Cardiac septum (tissue), 1 donor: ENCODE measurements around the gene PLSCR3. TPM values are rescaled to one million over a fixed set of nuclear protein-coding genes. Genes with fewer than 3 reads are reported as not detected.

Experiments
- DNase-seq: peaks from one replicate; pipeline ENCODE4 v3.0.0-alpha.2; 2020; ENCODE audit warnings: low spot score
- intact Hi-C: fragments of 100-400 bp; cut with DNase I; formaldehyde crosslinking; loops from one replicate; pipeline ENCODE4 v1.14.0; 2022
- long read RNA-seq: library from polyadenylated mRNA; unstranded; transcript quantifications from one replicate; pipeline ENCODE4 v2.0.0, GENCODE V29; 2021
- total RNA-seq: library from RNA; stranded (reverse); fragmentation: NEBNext Ultra II Directional; extraction: Animal tissue kit (Norgen Biotek cat#: 25700); gene quantifications from one replicate; pipeline ENCODE4 v1.2.1, GENCODE V29; 2021
- donor health status: DM: no; HTN: no; CAD: no.

The PLSCR3 gene
- 16.8 TPM for total RNA-seq
- long read RNA-seq, transcript PLSCR3-202 (8 exons, 2,067 nt) = major isoform, 9 of 26 reads
- long read RNA-seq, partial matches to known transcripts = 1 of 26 reads
- long read RNA-seq, other reads (novel, unspliced or antisense) = 9 of 26 reads

DNA sequence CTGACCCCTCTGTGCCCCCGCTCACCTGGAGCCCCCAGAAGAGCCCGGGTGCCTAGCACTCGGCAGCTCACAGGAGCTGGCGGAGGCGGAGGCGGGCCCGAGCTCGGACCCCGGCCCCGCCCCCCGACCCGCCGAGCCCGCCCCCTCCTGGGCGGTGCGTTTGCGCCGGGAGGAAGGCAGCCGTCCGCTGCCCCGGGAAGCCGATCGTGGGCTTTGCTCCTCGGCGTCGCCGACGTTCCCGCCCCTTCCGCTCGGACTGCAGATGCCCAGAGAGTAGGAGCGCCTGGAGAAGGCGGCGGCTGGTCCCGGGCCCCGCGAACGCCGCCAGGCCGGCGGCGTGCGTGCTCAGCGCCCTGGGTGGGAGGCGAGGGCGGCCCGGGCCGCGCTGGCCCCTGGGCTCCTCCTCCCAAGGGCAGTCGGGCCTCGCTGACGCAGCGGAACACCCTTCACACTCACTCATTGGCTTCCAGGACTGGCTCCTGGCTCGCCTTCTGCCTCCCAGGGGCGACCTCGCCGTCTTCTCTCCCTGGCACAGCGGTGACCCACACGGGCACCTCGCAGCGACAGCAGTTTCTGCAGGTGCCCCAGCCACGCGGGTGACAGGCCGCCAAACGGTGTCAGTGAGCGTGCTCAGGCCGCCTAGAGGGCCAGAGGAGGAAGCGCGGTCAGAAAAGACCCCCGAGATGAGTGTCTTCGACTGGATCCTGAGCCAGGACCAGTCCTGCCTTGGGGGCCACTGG lies at the start of gene PLSCR3:
Gene PLSCR3, minus strand, starts transcription at position 74 of the 740 bp plus-strand sequence. CDS start 415 bp downstream, outside the sequence.
- intact Hi-C loops = no loop called here
- DNase-seq = peak; percentile 95

GRCh38 chr17:7443499-7444485 lies 49.5 kb upstream of the PLSCR3 start:
- intact Hi-C loops = no loop called here
- DNase-seq = no peak

DNA sequence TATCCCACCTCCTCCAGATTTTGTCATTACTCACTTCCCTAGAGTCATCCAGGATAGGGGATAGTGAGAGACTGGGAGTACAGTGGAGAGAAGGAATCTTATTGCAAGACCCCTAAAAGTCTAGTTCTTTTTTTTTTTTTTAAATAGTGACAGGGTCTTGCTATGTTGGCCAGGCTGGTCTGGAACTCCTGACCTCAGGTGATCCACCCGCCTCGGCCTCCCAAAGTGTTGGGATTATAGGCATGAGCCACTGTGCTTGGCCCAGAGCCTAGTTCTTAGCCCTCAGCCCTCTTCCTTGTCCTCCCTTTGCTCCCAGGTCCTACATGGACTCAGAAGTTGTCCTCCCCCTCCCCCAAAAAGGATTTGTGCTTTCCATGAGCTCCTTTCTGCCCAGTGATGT lies 47.8 kb upstream of the PLSCR3 start:
- intact Hi-C loops = no loop called here
- no peak for DNase-seq

DNA sequence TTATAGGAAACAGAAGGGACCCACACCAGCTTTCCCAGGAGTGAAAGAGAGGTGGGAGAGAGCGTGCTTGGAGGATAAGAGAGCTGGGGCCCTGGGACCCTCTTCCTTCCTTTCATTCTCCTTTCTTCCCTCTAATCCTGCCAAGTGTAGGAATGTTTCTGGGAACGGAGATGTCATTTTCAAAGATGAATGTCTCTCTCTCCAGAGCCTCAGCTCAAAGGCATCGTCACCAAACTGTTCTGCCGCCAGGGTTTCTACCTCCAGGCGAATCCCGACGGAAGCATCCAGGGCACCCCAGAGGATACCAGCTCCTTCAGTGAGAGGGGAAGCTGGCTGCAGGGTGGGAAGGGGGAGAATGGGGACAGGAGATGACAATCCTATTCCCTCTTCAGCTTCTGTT lies 46.9 kb upstream of the PLSCR3 start:
- DNase-seq = no peak
- intact Hi-C loops = no loop called here

DNA sequence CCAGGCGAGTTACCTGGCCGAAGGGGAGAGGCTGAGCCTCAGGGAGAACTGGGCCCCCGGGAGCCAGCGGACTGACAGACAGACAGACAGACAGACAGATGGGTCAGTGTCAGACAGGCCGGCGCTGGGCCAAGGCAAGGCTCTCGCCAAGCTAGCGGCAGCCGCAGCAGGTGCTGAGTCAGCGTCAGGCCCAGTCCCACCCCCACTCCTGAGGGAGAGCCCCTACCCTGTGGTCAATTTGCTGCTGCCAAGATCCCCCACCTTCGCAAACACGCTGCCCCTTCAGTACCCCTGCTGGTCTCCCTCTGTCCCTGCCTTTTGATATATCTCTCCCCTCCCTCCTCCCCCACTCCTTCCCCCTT lies 46.5 kb upstream of the PLSCR3 start:
- intact Hi-C loops = no loop called here
- no peak for DNase-seq

DNA sequence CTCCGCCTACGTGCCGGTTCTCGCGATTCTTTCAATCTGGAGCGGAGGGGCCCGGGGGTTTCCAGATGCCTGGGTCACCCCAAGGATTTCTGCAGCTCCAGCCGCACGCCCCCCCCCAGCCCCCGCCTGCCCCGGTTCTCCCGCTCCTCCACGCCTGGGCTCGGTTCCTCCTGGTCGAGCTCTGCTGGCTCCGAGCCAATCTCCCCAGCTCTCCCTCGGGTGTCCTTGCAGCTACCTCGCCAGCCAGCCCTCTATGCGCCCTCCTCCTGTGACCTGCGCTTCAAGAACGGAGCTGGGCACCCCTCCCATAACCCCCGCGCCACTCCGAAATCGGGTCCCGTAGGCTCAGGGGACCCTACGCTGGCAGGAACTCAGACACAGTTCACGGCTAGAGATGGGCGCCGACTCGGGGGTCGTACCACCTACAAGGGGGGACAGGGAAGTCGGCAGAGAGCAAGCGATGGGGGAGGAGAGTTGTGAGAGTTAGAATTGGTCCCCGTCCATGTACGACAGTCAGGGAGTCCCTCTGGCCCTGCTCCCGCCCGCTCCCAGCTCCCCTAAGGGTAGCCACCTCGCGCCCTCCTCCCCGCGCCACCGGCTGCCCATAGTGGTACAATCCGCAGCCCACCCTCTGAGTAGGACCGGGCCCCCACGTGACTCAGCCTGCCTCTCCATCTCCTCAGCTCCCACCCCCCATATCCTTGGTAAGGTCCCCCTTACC lies 45.9 kb upstream of the PLSCR3 start:
- intact Hi-C loops = no loop called here
- no peak for DNase-seq

GRCh38 chr17:7439462-7440112 lies 45.3 kb upstream of the PLSCR3 start, which contains the start of gene FGF11:
TSS of gene FGF11 (plus strand) at chr17:7439512. CDS start at chr17:7439621, 109 bp downstream.
- no peak for DNase-seq
- intact Hi-C loops = loop anchor here (2.0 kb wide), 3 partner anchors 37 to 121 kb away; partner anchors contain the start of genes POLR2A and SENP3

DNA sequence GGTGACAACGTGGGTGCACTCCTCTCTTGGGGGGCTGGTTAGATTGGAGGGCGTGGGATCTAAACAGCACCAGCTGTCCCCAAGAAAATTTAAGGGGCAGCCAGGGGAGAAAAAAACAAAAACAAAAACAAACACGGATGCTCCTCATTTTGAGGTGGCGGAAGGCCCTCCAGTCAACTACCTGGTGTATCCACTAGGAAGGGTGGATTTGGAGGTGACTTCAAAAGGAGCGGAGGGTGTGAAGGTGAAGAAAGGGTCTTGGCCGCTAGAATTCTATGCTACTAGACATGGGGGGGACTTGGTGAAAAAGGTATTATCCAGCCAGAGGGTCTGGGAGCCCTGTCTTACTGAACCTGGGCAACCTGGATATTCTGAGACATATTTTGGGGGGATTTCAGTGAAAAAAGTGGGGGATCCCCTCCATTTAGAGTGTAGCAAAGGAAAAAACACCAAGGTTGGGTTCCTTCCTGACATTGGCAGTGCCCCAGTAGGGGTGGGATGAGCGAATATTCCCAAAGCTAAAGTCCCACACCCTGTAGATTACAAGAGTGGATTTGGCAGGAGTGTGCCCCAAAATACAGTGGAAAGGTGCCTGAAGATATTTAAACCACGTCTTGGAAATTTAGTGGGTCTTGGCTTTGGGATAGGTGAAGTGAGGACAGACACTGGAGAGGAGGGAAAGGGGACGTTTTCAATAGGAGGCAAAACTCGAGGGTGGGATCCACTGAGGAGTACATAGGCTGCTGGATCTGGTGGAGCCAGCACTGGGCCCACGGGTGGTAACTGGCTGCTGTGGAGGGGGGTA lies 44.5 kb upstream of the PLSCR3 start:
- no peak for DNase-seq
- intact Hi-C loops = loop anchor here (2.0 kb wide), 3 partner anchors 38 to 122 kb away; partner anchors contain the start of genes POLR2A and SENP3

DNA sequence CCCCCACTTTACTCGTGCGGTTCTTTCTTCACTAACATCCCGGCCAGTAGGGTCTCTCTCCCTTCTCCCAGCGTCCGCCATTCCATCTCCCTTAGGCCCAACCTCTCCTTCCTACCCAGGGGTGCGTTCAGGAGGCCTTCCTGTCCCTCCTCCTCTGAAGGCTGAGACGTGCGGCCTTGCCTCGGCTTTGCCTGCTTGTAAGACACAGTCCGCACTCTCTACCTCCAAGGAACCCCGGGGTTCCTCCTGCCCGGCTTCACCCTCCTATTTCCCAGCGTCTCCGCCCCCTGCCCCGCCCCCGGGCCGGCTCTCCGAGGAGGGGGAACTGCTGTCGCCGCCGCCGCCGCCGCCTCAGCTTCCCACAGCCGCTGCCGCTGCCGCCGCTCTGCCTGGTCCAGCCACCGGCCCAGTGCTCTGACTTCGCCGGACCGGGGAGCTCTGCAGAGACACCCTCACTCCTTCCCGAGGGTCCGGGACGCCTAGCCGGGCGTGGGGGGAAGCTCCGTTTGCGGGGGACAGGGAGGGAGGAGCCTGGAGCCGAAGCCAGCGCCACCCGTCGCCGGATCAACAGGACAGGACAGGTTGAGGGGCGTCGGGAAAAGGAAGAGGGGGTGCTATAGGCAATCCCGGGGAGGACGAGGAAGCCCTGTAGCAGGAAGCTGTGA lies 43.8 kb upstream of the PLSCR3 start:
- peak; percentile 93 for DNase-seq
- intact Hi-C loops = loop anchor here (2.0 kb wide), 4 partner anchors 39 to 123 kb away; partner anchors contain the start of genes POLR2A, SENP3 and TMEM95

GRCh38 chr17:7437369-7437863 lies 43.1 kb upstream of the PLSCR3 start:
- intact Hi-C loops = loop anchor here (2.0 kb wide), 1 partner anchor 83 kb away; the partner anchor contains the start of gene TMEM95
- DNase-seq = no peak

DNA sequence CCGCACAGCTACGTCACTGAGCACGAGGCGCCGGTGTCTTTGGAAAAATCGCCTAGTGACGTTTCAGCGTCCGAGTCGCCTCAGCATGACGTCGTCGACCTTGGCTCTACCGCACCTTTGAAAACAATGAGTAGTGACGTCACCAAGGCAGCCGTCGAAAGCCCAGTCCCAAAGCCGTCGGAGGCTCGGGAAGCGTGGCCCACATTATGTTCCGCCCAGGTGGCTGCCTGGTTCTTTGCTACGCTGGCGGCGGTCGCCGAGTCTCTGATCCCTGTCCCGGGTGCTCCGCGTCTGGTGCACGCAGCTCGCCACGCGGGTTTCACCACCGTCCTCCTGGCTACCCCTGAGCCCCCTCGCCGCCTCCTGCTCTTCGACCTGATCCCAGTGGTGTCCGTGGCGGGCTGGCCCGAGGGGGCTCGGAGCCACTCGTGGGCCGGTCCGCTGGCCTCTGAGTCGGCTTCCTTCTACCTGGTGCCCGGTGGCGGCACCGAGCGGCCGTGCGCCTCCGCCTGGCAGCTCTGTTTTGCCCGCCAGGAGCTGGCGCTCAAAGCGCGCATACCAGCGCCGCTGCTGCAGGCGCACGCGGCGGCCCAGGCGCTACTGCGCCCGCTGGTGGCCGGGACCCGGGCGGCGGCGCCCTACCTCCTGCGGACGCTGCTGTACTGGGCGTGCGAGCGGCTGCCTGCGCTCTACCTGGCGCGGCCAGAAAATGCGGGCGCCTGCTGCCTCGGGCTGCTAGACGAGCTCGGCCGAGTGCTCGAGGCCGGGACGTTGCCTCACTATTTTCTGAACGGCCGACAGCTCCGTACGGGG lies 42.4 kb upstream of the PLSCR3 start:
- peak; percentile 91 for DNase-seq
- intact Hi-C loops = loop anchor here (2.0 kb wide), 1 partner anchor 82 kb away; the partner anchor contains the start of gene TMEM95

DNA sequence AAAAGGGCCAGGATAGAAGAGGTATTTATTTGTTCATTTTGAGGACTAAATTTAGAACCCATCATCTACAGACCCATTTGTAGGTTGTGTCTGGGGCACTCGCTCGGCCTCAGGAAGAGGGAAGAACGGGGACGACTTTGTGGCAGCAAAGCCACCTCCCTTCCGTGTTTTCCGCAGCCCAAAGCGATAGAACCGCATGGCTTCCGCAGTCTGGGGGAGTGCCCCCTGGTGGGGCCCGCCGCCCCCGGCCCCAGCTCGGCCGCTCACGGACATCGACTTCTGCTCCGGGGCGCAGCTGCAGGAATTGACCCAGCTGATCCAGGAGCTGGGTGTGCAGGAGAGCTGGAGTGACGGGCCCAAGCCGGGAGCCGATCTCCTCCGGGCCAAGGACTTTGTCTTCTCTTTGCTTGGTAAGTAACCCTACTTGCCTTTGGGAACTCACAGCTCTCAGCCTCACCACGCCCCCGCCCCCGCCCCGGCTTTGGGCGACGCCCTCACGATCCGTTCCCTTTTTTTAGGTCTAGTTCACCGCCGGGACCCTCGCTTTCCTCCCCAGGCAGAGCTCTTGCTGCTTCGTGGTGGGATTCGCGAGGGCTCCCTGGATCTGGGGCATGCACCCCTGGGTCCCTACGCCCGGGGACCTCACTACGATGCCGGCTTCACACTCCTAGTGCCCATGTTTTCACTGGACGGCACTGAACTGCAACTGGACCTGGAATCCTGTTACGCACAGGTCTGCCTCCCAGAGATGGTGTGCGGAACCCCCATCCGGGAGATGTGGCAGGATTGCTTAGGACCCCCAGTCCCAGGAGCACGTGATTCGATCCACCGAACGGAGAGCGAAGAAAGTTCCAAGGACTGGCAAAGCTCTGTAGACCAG lies 41.6 kb upstream of the PLSCR3 start:
- intact Hi-C loops = loop anchor here (2.0 kb wide), 1 partner anchor 81 kb away; the partner anchor contains the start of gene TMEM95
- DNase-seq = no peak

- no peak for DNase-seq
- intact Hi-C loops = no loop called here
Observed at GRCh38 chr17:7432296-7432695, 38.0 kb upstream of the PLSCR3 start.

DNA sequence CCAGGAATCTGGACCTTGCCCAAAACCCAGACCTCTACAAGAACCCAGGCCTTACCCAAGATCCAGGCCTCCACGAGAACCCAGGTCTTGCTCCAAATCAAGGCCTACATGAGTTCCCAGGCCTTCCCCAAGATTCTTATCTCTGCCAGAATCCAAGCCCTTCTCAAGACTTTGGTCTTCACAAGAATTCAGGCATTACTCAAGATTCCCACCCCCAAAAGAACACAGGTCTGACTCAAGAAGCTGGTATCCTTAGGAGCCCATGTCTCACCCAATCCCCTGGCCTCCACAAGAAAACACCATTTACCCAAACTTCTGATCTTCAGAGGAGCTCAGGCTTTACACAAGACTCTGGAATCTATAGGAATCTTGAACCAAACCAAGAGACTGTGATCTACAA lies 36.9 kb upstream of the PLSCR3 start:
- no peak for DNase-seq
- intact Hi-C loops = no loop called here

DNA sequence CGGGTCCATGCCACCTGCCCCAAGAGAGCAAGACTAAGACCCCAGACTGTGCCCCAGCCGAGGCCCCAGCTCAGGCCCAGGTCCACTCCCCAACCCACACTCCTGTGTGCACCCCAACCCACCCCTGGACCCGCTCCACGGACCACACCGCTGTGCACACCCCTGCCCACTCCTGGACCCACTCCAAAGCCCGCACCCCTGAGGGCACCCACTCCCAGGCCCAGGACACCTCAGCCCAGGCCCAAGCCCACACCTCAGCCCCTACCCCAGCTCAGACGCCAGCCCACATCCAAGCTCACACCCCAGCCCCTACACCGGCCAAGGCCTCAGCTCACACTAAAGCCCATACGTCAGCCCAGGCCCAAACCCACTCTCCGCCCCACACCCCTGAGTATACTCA lies 35.4 kb upstream of the PLSCR3 start:
- intact Hi-C loops = no loop called here
- DNase-seq = no peak
